ENCODE data around the gene CEP70. TPM values are rescaled to one million over a fixed set of nuclear protein-coding genes. Genes with fewer than 3 reads are reported as not detected.

CEP70 gene
- total RNA-seq, 1 experiment from 2014 or later, result 32.6 TPM

GRCh38 chr3:138476526-138476925, 117.5 kb downstream of the CEP70 start:
- Histone ChIP-seq H3K14ac (ENCODE audit: insufficient read depth, low read length) (no peak overlapping the region), H4K91ac (ENCODE audit: insufficient read length, low read depth, low read length) (no peak overlapping the region), H3K79me2 (ENCODE audit: insufficient read depth, low read length) (no peaks in the 10 kb centered on the region), H3K23me2 (ENCODE audit: insufficient read length, low read depth, low read length, poor library complexity, severe bottlenecking) (no peaks in the 10 kb centered on the region), H2BK15ac (ENCODE audit: low read depth, low read length) (no peak overlapping the region), H2AFZ (ENCODE audit: low read length) (no peak overlapping the region), H3K18ac (ENCODE audit: insufficient read length, low read depth, low read length) (no peak overlapping the region), H3K4me2 (ENCODE audit: insufficient read depth, insufficient read length, low read length) (no peak overlapping the region), H3K4ac (ENCODE audit: low read depth, low read length) (no peak overlapping the region), H3K27ac (ENCODE audit: insufficient read length, low read depth, low read length) (no peak overlapping the region), H3K79me1 (ENCODE audit: insufficient read depth, low read depth, low read length, poor library complexity, severe bottlenecking) (no peaks in the 10 kb centered on the region), H4K5ac (ENCODE audit: insufficient read length, low read depth, low read length) (no peak overlapping the region), H3K9ac (ENCODE audit: extremely low read depth, insufficient read length, low read length) (no peak overlapping the region), H2BK12ac (ENCODE audit: insufficient read length, low read depth, low read length) (no peak overlapping the region), H3K9me3 (ENCODE audit: control insufficient read depth, low read depth, low read length) (no peaks in the 10 kb centered on the region), H2BK5ac (ENCODE audit: insufficient read length, low read length) (no peak overlapping the region), H4K20me1 (ENCODE audit: control insufficient read depth, insufficient read depth, insufficient read length) (no peaks in the 10 kb centered on the region), H3K27me3 (ENCODE audit: insufficient read depth, low read length) (no peaks in the 10 kb centered on the region), H3K4me1 (ENCODE audit: insufficient read depth, low read length) (no peaks in the 10 kb centered on the region), H3K56ac (ENCODE audit: insufficient read length, low read depth, low read length) (no peak overlapping the region), H2BK120ac (ENCODE audit: low read depth, low read length, poor library complexity, severe bottlenecking) (no peak overlapping the region), H2AK5ac (ENCODE audit: insufficient read length, low read length) (no peak overlapping the region), H2BK20ac (ENCODE audit: low read depth, low read length, poor library complexity, severe bottlenecking) (no peak overlapping the region), H3T11ph (ENCODE audit: low read length) (no peak overlapping the region), H4K8ac (replicated peaks; ENCODE audit: insufficient read length, low read depth, low read length) (no peak overlapping the region), H3K23ac (ENCODE audit: insufficient read length, low read depth, low read length) (no peak overlapping the region)
- TF ChIP-seq, protein P1, sequence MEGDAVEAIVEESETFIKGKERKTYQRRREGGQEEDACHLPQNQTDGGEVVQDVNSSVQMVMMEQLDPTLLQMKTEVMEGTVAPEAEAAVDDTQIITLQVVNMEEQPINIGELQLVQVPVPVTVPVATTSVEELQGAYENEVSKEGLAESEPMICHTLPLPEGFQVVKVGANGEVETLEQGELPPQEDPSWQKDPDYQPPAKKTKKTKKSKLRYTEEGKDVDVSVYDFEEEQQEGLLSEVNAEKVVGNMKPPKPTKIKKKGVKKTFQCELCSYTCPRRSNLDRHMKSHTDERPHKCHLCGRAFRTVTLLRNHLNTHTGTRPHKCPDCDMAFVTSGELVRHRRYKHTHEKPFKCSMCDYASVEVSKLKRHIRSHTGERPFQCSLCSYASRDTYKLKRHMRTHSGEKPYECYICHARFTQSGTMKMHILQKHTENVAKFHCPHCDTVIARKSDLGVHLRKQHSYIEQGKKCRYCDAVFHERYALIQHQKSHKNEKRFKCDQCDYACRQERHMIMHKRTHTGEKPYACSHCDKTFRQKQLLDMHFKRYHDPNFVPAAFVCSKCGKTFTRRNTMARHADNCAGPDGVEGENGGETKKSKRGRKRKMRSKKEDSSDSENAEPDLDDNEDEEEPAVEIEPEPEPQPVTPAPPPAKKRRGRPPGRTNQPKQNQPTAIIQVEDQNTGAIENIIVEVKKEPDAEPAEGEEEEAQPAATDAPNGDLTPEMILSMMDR (conservative IDR thresholded peaks at IDR 0.05), result no peak
- no peak overlapping the region for H3K4me3 Mint-ChIP-seq
- H3K9me3 Mint-ChIP-seq, result no peaks in the 10 kb centered on the region
- DNase-seq, result no peak
- peaks cover 0 to 5% of the 10 kb centered on the region in 2 experiments; a peak in 1 of 4 replicates for H3K4me1 Mint-ChIP-seq
- no CpG with 5 or more reads among the region's 2 CpGs for WGBS (ENCODE audit: extremely low coverage, insufficient read length, low lambda C conversion rate)
- no peak overlapping the region for H3K27ac Mint-ChIP-seq
- peaks cover 0 to 6% (median 0%) of the 10 kb centered on the region in 3 experiments; a peak in 4 of 7 replicates for H3K36me3 Mint-ChIP-seq (ENCODE audit: insufficient read depth in 1 of 3, low read depth in 3 of 3)
- H3K27me3 Mint-ChIP-seq (ENCODE audit: low read depth), result no peaks in the 10 kb centered on the region

All from H9 (cell line).